H1 (cell line): ENCODE measurements around the gene TSPAN2. TPM values are rescaled to one million over a fixed set of nuclear protein-coding genes. Genes with fewer than 3 reads are reported as not detected.
A peak's percentile ranks its signal among the peaks of the same experiment; 100 is the strongest.

Experiments used
- CTCF ChIA-PET: fragments of 300-600 bp; sonication (Branson Sonifier 250); formaldehyde crosslinking; loops from one replicate; lab custom pipeline; 2021; ENCODE audit not compliant: partially characterized antibody; lab: Charles Lee
- POLR2A ChIA-PET: fragments of 300-600 bp; sonication (Branson Sonifier 250); formaldehyde crosslinking; loops from one replicate; lab custom pipeline; 2021; ENCODE audit warnings: inconsistent platforms; ENCODE audit not compliant: partially characterized antibody; lab: Charles Lee
- DNase-seq, 2 experiments: peaks; one replicate each; pipeline versions ENCODE4 v3.0.0 to v3.0.0-alpha.2; 2010 to 2022; ENCODE audit warnings: low spot score in 2 of 2, low read depth in 1 of 2, mixed read lengths in 1 of 2
- FAIRE-seq: peaks from 2 replicates; lab custom pipeline; 2011; peaks lifted over from hg19 to GRCh38; lab: Jason Lieb, UNC
- H2AFZ ChIP-seq: 2 replicates; pipeline ENCODE4 v1.8.1; 2012; ENCODE audit warnings: low read length, inconsistent platforms
- H2AK5ac ChIP-seq: 2 replicates; pipeline ENCODE4 v1.6.1; 2013; ENCODE audit warnings: low read depth, low read length
- H2BK120ac ChIP-seq: replicated peaks from 2 replicates; pipeline ENCODE3; 2013; ENCODE audit warnings: low read depth, low read length, inconsistent platforms
- H2BK12ac ChIP-seq: 2 replicates; pipeline ENCODE4 v1.6.1; 2013; ENCODE audit warnings: low read depth, low read length
- H2BK15ac ChIP-seq: 2 replicates; pipeline ENCODE4 v1.6.1; 2013; ENCODE audit warnings: low read length
- H2BK20ac ChIP-seq: 2 replicates; pipeline ENCODE4 v1.6.1; 2013; ENCODE audit warnings: low read length
- H2BK5ac ChIP-seq: 2 replicates; pipeline ENCODE4 v1.6.1; 2013; ENCODE audit warnings: low read depth, low read length
- H3K14ac ChIP-seq: 2 replicates; pipeline ENCODE4 v1.6.1; 2013; ENCODE audit warnings: inconsistent platforms; ENCODE audit not compliant: insufficient read length
- H3K18ac ChIP-seq: 2 replicates; pipeline ENCODE4 v1.6.1; 2013; ENCODE audit warnings: low read length; ENCODE audit errors: extremely low read depth
- H3K23ac ChIP-seq: 2 replicates; pipeline ENCODE4 v1.6.1; 2013; ENCODE audit warnings: inconsistent platforms; ENCODE audit not compliant: insufficient read length
- H3K23me2 ChIP-seq: 2 replicates; pipeline ENCODE4 v1.6.1; 2013; ENCODE audit warnings: low read depth, low read length
- H3K27ac ChIP-seq: 2 replicates; pipeline ENCODE4 v1.6.1; 2011; ENCODE audit warnings: low read depth, low read length, inconsistent platforms
- H3K27me3 ChIP-seq, 4 experiments: replicated peaks in 1 of 4; 1 replicate in 1 of 4; 2 replicates in 3 of 4; pipeline versions ENCODE4 v1.6.1 to v1.8.1; 2011 to 2013; ENCODE audit warnings: low read length in 3 of 4, mild to moderate bottlenecking in 3 of 4, inconsistent platforms in 2 of 4, mixed read lengths in 2 of 4, moderate library complexity in 1 of 4; ENCODE audit not compliant: control insufficient read depth in 3 of 4, insufficient read depth in 3 of 4; ENCODE audit errors: extremely low read depth in 1 of 4
- H3K36me3 ChIP-seq, 4 experiments: 2 replicates each; pipeline versions ENCODE4 v1.6.1 to v1.8.1; 2011 to 2013; ENCODE audit warnings: mild to moderate bottlenecking in 4 of 4, low read length in 3 of 4, moderate library complexity in 2 of 4, control low read depth in 1 of 4, inconsistent platforms in 1 of 4; ENCODE audit not compliant: insufficient read depth in 4 of 4, control insufficient read depth in 2 of 4
- H3K4ac ChIP-seq: replicated peaks from 2 replicates; pipeline ENCODE3; 2013; ENCODE audit warnings: low read length, low read depth, mixed read lengths, inconsistent platforms; ENCODE audit not compliant: insufficient read length
- H3K4me1 ChIP-seq, 4 experiments: replicated peaks in 1 of 4; 1 replicate in 1 of 4; 2 replicates in 3 of 4; pipeline versions ENCODE4 v1.6.1 to v1.8.1; 2011 to 2013; ENCODE audit warnings: low read length in 3 of 4, inconsistent platforms in 2 of 4, mixed read lengths in 1 of 4; ENCODE audit not compliant: insufficient read depth in 4 of 4, control insufficient read depth in 3 of 4
- H3K4me2 ChIP-seq, 2 experiments: 2 replicates each; pipeline versions ENCODE4 v1.6.1 to v1.8.1; 2011 to 2013; ENCODE audit warnings: low read depth in 2 of 2, low read length in 2 of 2, control low read depth in 1 of 2, inconsistent platforms in 1 of 2, mild to moderate bottlenecking in 1 of 2; ENCODE audit not compliant: insufficient read depth in 1 of 2
- H3K4me3 ChIP-seq, 4 experiments: fragments of 200-600, 300-600 bp in 1 of 4; sonication (generic), shearing (Covaris generic), sonication (Bioruptor Twin) in 1 of 4; 2 replicates each; pipeline versions ENCODE4 v1.5.1 to v1.8.1; 2011 to 2016; ENCODE audit warnings: low read length in 4 of 4, low read depth in 3 of 4, control low read depth in 2 of 4, inconsistent platforms in 2 of 4, mild to moderate bottlenecking in 2 of 4, mixed read lengths in 1 of 4, moderate library complexity in 1 of 4; ENCODE audit not compliant: insufficient read depth in 2 of 4; ENCODE audit errors: extremely low read depth in 1 of 4
- H3K56ac ChIP-seq: replicated peaks from 2 replicates; pipeline ENCODE3; 2013; ENCODE audit warnings: low read depth, mild to moderate bottlenecking, mixed read lengths, low read length, inconsistent platforms; ENCODE audit not compliant: insufficient read length
- H3K79me1 ChIP-seq: 2 replicates; pipeline ENCODE4 v1.6.1; 2013; ENCODE audit warnings: low read depth, low read length, control low read depth
- H3K79me2 ChIP-seq, 2 experiments: 2 replicates each; pipeline versions ENCODE4 v1.6.1 to v1.8.1; 2012 to 2013; ENCODE audit warnings: low read length in 2 of 2, mild to moderate bottlenecking in 2 of 2, inconsistent platforms in 1 of 2; ENCODE audit not compliant: insufficient read depth in 2 of 2, control insufficient read depth in 1 of 2
- H3K9ac ChIP-seq, 4 experiments: replicated peaks in 1 of 4; 1 replicate in 1 of 4; 2 replicates in 3 of 4; pipeline versions ENCODE4 v1.6.1 to v1.8.1; 2011 to 2013; ENCODE audit warnings: low read depth in 3 of 4, low read length in 3 of 4, control low read depth in 2 of 4, mild to moderate bottlenecking in 2 of 4, moderate library complexity in 2 of 4, inconsistent platforms in 1 of 4; ENCODE audit errors: extremely low read depth in 1 of 4
- H3K9me3 ChIP-seq, 2 experiments: 2 replicates each; pipeline versions ENCODE4 v1.6.1 to v1.8.1; 2012 to 2013; ENCODE audit warnings: mild to moderate bottlenecking in 2 of 2, moderate library complexity in 2 of 2, control low read depth in 1 of 2, inconsistent platforms in 1 of 2, low read depth in 1 of 2, low read length in 1 of 2, mixed read lengths in 1 of 2; ENCODE audit not compliant: insufficient read depth in 2 of 2
- H4K20me1 ChIP-seq, 2 experiments: replicated peaks in 1 of 2; 2 replicates each; pipeline versions ENCODE3 to v1.8.1; 2011 to 2013; ENCODE audit warnings: inconsistent platforms in 2 of 2, low read length in 2 of 2, mild to moderate bottlenecking in 1 of 2; ENCODE audit not compliant: insufficient read depth in 2 of 2, control insufficient read depth in 1 of 2
- H4K5ac ChIP-seq: 2 replicates; pipeline ENCODE4 v1.6.1; 2013; ENCODE audit warnings: low read length, low read depth, mixed read lengths, inconsistent platforms; ENCODE audit not compliant: insufficient read length
- H4K8ac ChIP-seq: 2 replicates; pipeline ENCODE4 v1.8.0; 2013; ENCODE audit warnings: mild to moderate bottlenecking, moderate library complexity, low read length, inconsistent platforms; ENCODE audit not compliant: insufficient read depth; ENCODE audit errors: extremely low read depth
- H4K91ac ChIP-seq: replicated peaks from 2 replicates; pipeline ENCODE3; 2013; ENCODE audit warnings: low read length, mixed read lengths, inconsistent platforms; ENCODE audit not compliant: insufficient read length
- WGBS, 2 experiments: shearing (Covaris generic) in 1 of 2; methylation state at CpG; one replicate each; pipeline versions ENCODE4 v1.1.6 to v1.1.7; 2013 to 2015; ENCODE audit warnings: low lambda C conversion rate in 2 of 2, mixed read lengths in 2 of 2, inconsistent platforms in 1 of 2, low coverage in 1 of 2, missing lambda C conversion rate in 1 of 2; ENCODE audit not compliant: insufficient replicate concordance in 2 of 2, insufficient coverage in 1 of 2, insufficient read length in 1 of 2; ENCODE audit errors: extremely low coverage in 1 of 2, missing lambda C conversion rate in 1 of 2; 5-methylcytosine and 5-hydroxymethylcytosine counted together
- polyA plus RNA-seq, 7 experiments: library from polyadenylated mRNA; depleted of rRNA in 3 of 7; stranded (reverse) in 5 of 7; unstranded in 2 of 7; fragments of >200 nt in 5 of 7; fragments of 200-250 nt in 2 of 7; gene quantifications; 1 replicate in 5 of 7; 2 replicates in 1 of 7; 4 replicates in 1 of 7; pipeline versions ENCODE4 v1.2.1 to v1.2.3, GENCODE V29; 2011 to 2013; ENCODE audit warnings: missing spikeins in 2 of 7, mixed read lengths in 2 of 7
- total RNA-seq: library from RNA; stranded (reverse); fragmentation: NEBNext Ultra II Directional; extraction: Animal tissue kit (Norgen Biotek cat#: 25700); gene quantifications from 2 replicates; pipeline ENCODE4 v1.2.1, GENCODE V29; 2021

Gene TSPAN2
- total and polyA plus RNA-seq, 2 of the 8 experiments (the other 6 are each of a cell fraction or from before 2014, with no cell fraction given): 7.4 to 14.2 TPM

DNA sequence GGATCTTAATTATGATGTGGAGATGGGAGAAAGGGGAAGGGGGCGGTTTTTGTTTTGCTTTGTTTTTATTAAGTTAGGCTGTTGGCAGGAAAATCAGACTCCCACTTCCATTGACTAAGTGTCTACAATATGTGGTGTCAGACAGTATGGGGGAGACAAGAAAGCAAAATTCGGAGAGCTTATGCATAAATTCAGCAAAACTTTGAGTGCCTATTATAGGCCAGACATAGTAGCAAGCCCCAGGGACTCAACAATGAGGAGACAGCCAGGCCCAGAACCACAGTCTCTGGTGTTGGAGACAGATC is 835 bp upstream of the TSPAN2 start:
- Histone ChIP-seq H4K8ac (no peak overlapping the region), H2BK20ac (0 out of 2 replicates have a peak overlapping the region, but pooled peaks have one; percentile 61), H3K27ac (0 out of 2 replicates have a peak overlapping the region, but pooled peaks have one; percentile 35), H2AFZ (no peak overlapping the region), H4K5ac (no peak overlapping the region), H3K18ac (no peak overlapping the region; the same call in 1 of the 2 replicates), H2BK12ac (peak overlapping the region; percentile 87), H3K9ac (0 out of 7 replicates have a peak overlapping the region, but pooled peaks of 1 of the 4 experiments have one; percentile 93), H3K4me2 (peak overlapping the region; percentile 82 to 95), H3K4me1 (peaks cover 4 to 9% (median 4%) of the 10 kb centered on the region in 4 experiments; a peak in 5 of 7 replicates), H3K23ac (no peak overlapping the region), H2BK15ac (peak overlapping the region; percentile 88; the same call in 1 of the 2 replicates), H3K79me1 (peaks cover 3% of the 10 kb centered on the region), H3K23me2 (peaks cover 8% of the 10 kb centered on the region; the same call in 1 of the 2 replicates), H3K4ac (peak overlapping the region; percentile 47), H2BK5ac (no peak overlapping the region), H3K79me2 (no peaks in the 10 kb centered on the region), H4K20me1 (no peaks in the 10 kb centered on the region), H3K4me3 (peak overlapping the region; percentile 82 to 100 (median 93); a peak in 6 of 8 replicates), H3K56ac (no peak overlapping the region), H3K36me3 (no peaks in the 10 kb centered on the region), H3K14ac (no peak overlapping the region), H3K9me3 (no peaks in the 10 kb centered on the region), H3K27me3 (no peaks in the 10 kb centered on the region; a peak in 2 of 7 replicates), H2AK5ac (no peak overlapping the region), H4K91ac (no peak overlapping the region), H2BK120ac (no peak overlapping the region)
- FAIRE-seq (no peak), DNase-seq (no peak)
- WGBS, 2 experiments: 50% methylated on average over 2 of the region's 2 CpGs; no CpG with 5 or more reads in 1 of the 2 experiments
- ChIA-PET POLR2A (interaction anchor here (0.7 to 5.0 kb wide), 7 partner anchors 8 to 37 kb away, joined by 3 to 29 read pairs (median 4); no protein-coding TSS in a partner anchor), CTCF (interaction anchor here (1.1 to 5.1 kb wide), 8 partner anchors 11 to 110 kb away, joined by 3 to 24 read pairs (median 5); no protein-coding TSS in a partner anchor)
